Gastroesophageal sphincter (tissue), 3 donors: Measurements from ENCODE around the gene KLC1.

ENCODE experiments used
- CTCF ChIP-seq, 4 experiments: fragments of 200-600 bp in 2 of 4; fragments of 450-650 bp in 2 of 4; sonication (generic) in 1 of 4; IDR thresholded peaks; one replicate each; pipeline ENCODE4 v1.5.1; 2017 to 2019; ENCODE audit warnings: antibody characterized with exemption in 4 of 4, mild to moderate bottlenecking in 2 of 4, moderate library complexity in 2 of 4
- EP300 ChIP-seq: sonication (generic); formaldehyde crosslinking; IDR thresholded peaks from one replicate; pipeline ENCODE4 v1.6.1; 2017; ENCODE audit warnings: antibody characterized with exemption, mild to moderate bottlenecking

GRCh38 chr14:103680491-103681231, 51.6 kb downstream of the KLC1 start:
- TF ChIP-seq CTCF (IDR thresholded peaks at IDR 0.05) (no peak), EP300 (no peak)
